ENCODE results near the gene SLC2A1. TPM values are rescaled to one million over a fixed set of nuclear protein-coding genes. Genes with fewer than 3 reads are reported as not detected.

Gene SLC2A1
- total RNA-seq, 4 donors from 2014 or later, result 953 to 4,970 (median 3,437) TPM

DNA sequence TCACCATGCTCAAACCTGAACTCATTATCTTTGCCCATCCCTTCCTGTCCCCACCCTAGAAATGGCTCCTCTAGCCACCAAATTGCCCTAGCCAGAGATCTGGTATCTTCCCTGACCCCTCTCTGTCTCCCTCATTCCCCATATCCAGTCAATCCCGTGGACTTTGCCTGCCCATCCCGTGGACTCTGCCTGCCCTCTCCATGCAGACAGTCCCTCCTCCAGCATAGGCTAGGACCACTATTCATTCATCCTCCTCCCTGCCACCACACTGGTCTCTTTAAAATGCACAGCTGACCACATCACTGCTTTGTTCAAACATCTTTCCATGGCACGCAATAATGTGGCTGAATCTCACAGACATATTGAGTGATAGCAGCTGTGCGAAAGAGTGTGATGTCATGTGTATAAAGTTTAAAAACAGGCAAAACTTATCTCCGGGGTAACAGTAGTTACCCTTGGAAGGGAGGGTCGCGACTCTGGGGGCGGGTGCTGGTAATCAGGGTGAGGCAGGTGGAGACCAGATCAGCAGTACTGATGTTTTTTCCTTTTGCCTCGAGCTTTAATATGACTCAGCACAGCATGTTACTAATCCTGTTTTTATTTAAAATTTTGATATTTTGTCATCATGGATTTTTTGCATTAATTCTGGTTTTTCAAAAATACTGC is 4.8 kb upstream of the SLC2A1 start:
- H3K9me3 ChIP-seq, result no peaks in the 10 kb centered on the region
- H3K4me3 ChIP-seq, result no peak overlapping the region
- 24 to 30% methylated on average over 9 of the region's 9 CpGs for WGBS, 2 donors

GRCh38 chr1:42962641-42963377 is 4.1 kb upstream of the SLC2A1 start:
- Histone ChIP-seq H3K27ac (peak overlapping the region; percentile 17 to 93 (median 76)), H3K36me3 (no peaks in the 10 kb centered on the region), H3K27me3 (no peaks in the 10 kb centered on the region), H3K9me3 (no peaks in the 10 kb centered on the region), H3K4me1 (peaks cover 0 to 30% (median 3%) of the 10 kb centered on the region in 4 donors), H3K4me3 (peak overlapping the region in 1 of 4 donors; percentile 10)
- TF ChIP-seq, protein P1, sequence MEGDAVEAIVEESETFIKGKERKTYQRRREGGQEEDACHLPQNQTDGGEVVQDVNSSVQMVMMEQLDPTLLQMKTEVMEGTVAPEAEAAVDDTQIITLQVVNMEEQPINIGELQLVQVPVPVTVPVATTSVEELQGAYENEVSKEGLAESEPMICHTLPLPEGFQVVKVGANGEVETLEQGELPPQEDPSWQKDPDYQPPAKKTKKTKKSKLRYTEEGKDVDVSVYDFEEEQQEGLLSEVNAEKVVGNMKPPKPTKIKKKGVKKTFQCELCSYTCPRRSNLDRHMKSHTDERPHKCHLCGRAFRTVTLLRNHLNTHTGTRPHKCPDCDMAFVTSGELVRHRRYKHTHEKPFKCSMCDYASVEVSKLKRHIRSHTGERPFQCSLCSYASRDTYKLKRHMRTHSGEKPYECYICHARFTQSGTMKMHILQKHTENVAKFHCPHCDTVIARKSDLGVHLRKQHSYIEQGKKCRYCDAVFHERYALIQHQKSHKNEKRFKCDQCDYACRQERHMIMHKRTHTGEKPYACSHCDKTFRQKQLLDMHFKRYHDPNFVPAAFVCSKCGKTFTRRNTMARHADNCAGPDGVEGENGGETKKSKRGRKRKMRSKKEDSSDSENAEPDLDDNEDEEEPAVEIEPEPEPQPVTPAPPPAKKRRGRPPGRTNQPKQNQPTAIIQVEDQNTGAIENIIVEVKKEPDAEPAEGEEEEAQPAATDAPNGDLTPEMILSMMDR (IDR thresholded peaks at IDR 0.05), result no peak
- no peak for TF ChIP-seq POLR2A (IDR thresholded peaks at IDR 0.05)
- TF ChIP-seq EP300 (IDR thresholded peaks at IDR 0.05), result no peak
- peak in 1 of 2 donors; percentile 37 for DNase-seq (ENCODE audit: low spot score in 2 of 2)
- WGBS, 2 donors, result 41 to 45% methylated on average over 13 of the region's 13 CpGs

More for the DNA sequence above, 4.8 kb upstream of the SLC2A1 start:
- TF ChIP-seq EP300 (IDR thresholded peaks at IDR 0.05) (no peak), POLR2A (IDR thresholded peaks at IDR 0.05) (no peak)
- TF ChIP-seq, protein P1 (IDR thresholded peaks at IDR 0.05), result no peak
- DNase-seq (ENCODE audit: low spot score in 2 of 2), result no peak
- Histone ChIP-seq H3K27me3 (no peaks in the 10 kb centered on the region), H3K27ac (peak overlapping the region; percentile 17 to 93 (median 44)), H3K4me1 (peaks cover 0 to 30% (median 3%) of the 10 kb centered on the region in 4 donors), H3K36me3 (no peaks in the 10 kb centered on the region)

GRCh38 chr1:42961312-42962091 is 2.8 kb upstream of the SLC2A1 start:
- no peaks in the 10 kb centered on the region for H3K9me3 ChIP-seq
- 55 to 56% methylated on average over 6 of the region's 6 CpGs for WGBS, 2 donors
- H3K4me1 ChIP-seq, result peaks cover 0 to 40% (median 6%) of the 10 kb centered on the region in 4 donors
- H3K36me3 ChIP-seq, result no peaks in the 10 kb centered on the region
- no peak for DNase-seq (ENCODE audit: low spot score in 2 of 2)
- no peaks in the 10 kb centered on the region for H3K27me3 ChIP-seq
- TF ChIP-seq EP300 (IDR thresholded peaks at IDR 0.05), result no peak
- TF ChIP-seq POLR2A (IDR thresholded peaks at IDR 0.05), result no peak
- TF ChIP-seq, protein P1 (IDR thresholded peaks at IDR 0.05), result no peak
- H3K27ac ChIP-seq, result peak overlapping the region in 3 of 4 donors; percentile 19 to 93 (median 93)
- peak overlapping the region in 1 of 4 donors; percentile 4 for H3K4me3 ChIP-seq

GRCh38 chr1:42960566-42961311 is 2.1 kb upstream of the SLC2A1 start:
- no peak for DNase-seq (ENCODE audit: low spot score in 2 of 2)
- TF ChIP-seq, protein P1 (IDR thresholded peaks at IDR 0.05), result no peak
- no peak for TF ChIP-seq EP300 (IDR thresholded peaks at IDR 0.05)
- no peak for TF ChIP-seq POLR2A (IDR thresholded peaks at IDR 0.05)
- Histone ChIP-seq H3K4me3 (peak overlapping the region in 2 of 4 donors; percentile 3 to 94), H3K36me3 (peaks cover 0 to 2% (median 0%) of the 10 kb centered on the region in 3 donors), H3K4me1 (peaks cover 0 to 41% (median 6%) of the 10 kb centered on the region in 4 donors), H3K27ac (peak overlapping the region in 3 of 4 donors; percentile 19 to 93 (median 93)), H3K9me3 (no peaks in the 10 kb centered on the region), H3K27me3 (no peaks in the 10 kb centered on the region)
- WGBS, 2 donors, result 74 to 81% methylated on average over 9 of the region's 9 CpGs

Data from tibial nerve (tissue), 4 donors.